Measurements from ENCODE around the gene INPP4B.

GRCh38 chr4:142413485-142413884 lies 432.6 kb downstream of the INPP4B start:
- TF ChIP-seq CTCF (IDR thresholded peaks at IDR 0.05) (no peak), POLR2A (IDR thresholded peaks at IDR 0.05) (no peak)

Measured in uterus (tissue), 2 donors.